PC-3 (cell line): ENCODE data around the gene ARID5A. TPM values are rescaled to one million over a fixed set of nuclear protein-coding genes. Genes with fewer than 3 reads are reported as not detected.

ENCODE experiments used
- ATAC-seq: fragments of 200-7000 bp; cut with Tn5 transposase; 2 replicates; pipeline ENCODE4 v1.9.1; 2020; ENCODE audit warnings: mild to moderate bottlenecking, moderate library complexity
- BruUV-seq: library from RNA; stranded (reverse); fragments of 400-500 nt; replicated peaks from 2 replicates; lab custom pipeline; 2021; lab: Mats Ljungman, UMichigan
- CTCF ChIA-PET: fragments of 300-600 bp; sonication (Branson Sonifier 250); formaldehyde crosslinking; loops from one replicate; lab custom pipeline; 2022; ENCODE audit warnings: antibody characterized with exemption; lab: Charles Lee
- POLR2A ChIA-PET: fragments of 300-600 bp; sonication (Branson Sonifier 250); formaldehyde crosslinking; loops from one replicate; lab custom pipeline; 2022; ENCODE audit warnings: antibody characterized with exemption; ENCODE audit not compliant: unreplicated experiment; lab: Charles Lee
- DNase-seq: peaks from one replicate; pipeline ENCODE4 v3.0.0-alpha.2; 2015
- H2AFZ ChIP-seq: fragments of 300-600 bp; sonication (generic); 2 replicates; pipeline ENCODE4 v1.6.0; 2016; ENCODE audit warnings: antibody characterized with exemption, low read length
- H3F3A ChIP-seq: fragments of 300-600 bp; sonication (generic); one replicate; pipeline ENCODE4 v1.6.0; 2017; ENCODE audit warnings: antibody characterized with exemption, low read length, control low read depth, mild to moderate bottlenecking; ENCODE audit not compliant: unreplicated experiment
- H3K27ac ChIP-seq: fragments of 300-600 bp; sonication (generic); 2 replicates; pipeline ENCODE4 v1.5.1; 2016; ENCODE audit warnings: mild to moderate bottlenecking, low read length
- H3K27me3 ChIP-seq: fragments of 300-600 bp; sonication (generic); 2 replicates; pipeline ENCODE4 v1.6.1; 2016; ENCODE audit warnings: low read length, mixed read lengths
- H3K36me3 ChIP-seq: fragments of 300-600 bp; sonication (generic); 2 replicates; pipeline ENCODE4 v1.6.1; 2016; ENCODE audit warnings: low read depth, mixed run types, low read length, mixed read lengths
- H3K4me1 ChIP-seq: fragments of 300-600 bp; sonication (generic); 2 replicates; pipeline ENCODE4 v1.5.1; 2016; ENCODE audit warnings: low read length; ENCODE audit not compliant: insufficient read depth
- H3K4me2 ChIP-seq: fragments of 300-600 bp; sonication (generic); 2 replicates; pipeline ENCODE4 v1.6.0; 2016; ENCODE audit warnings: low read length
- H3K4me3 ChIP-seq: fragments of 300-600 bp; sonication (generic); 2 replicates; pipeline ENCODE4 v1.5.1; 2016; ENCODE audit warnings: mild to moderate bottlenecking, low read length, mixed read lengths
- H3K79me2 ChIP-seq: fragments of 300-600 bp; sonication (generic); 2 replicates; pipeline ENCODE4 v1.6.1; 2017; ENCODE audit warnings: low read length, mixed read lengths
- H3K9ac ChIP-seq: fragments of 300-600 bp; sonication (generic); 2 replicates; pipeline ENCODE4 v1.6.0; 2016; ENCODE audit warnings: mild to moderate bottlenecking, low read length
- H3K9me2 ChIP-seq: fragments of 300-600 bp; sonication (generic); replicated peaks from 2 replicates; pipeline ENCODE4 v1.6.1; 2016; ENCODE audit warnings: mixed run types, low read length, mixed read lengths
- H3K9me3 ChIP-seq: fragments of 300-600 bp; sonication (generic); 2 replicates; pipeline ENCODE4 v1.6.1; 2016; ENCODE audit warnings: low read length, mixed read lengths
- H4K20me1 ChIP-seq: fragments of 300-600 bp; sonication (generic); 2 replicates; pipeline ENCODE4 v1.6.1; 2016; ENCODE audit warnings: low read length, mixed read lengths
- CTCF ChIP-seq: fragments of 300-600 bp; sonication (generic); conservative IDR thresholded peaks from 2 replicates; pipeline ENCODE4 v1.5.1; 2017; ENCODE audit warnings: antibody characterized with exemption, low read depth, mild to moderate bottlenecking, low read length
- EZH2 ChIP-seq: fragments of 300-600 bp; sonication (generic); IDR thresholded peaks from one replicate; pipeline ENCODE4 v1.6.1; 2017; ENCODE audit warnings: antibody characterized with exemption, mild to moderate bottlenecking, low read length; ENCODE audit not compliant: unreplicated experiment
- EZH2phosphoT487 ChIP-seq: fragments of 300-600 bp; sonication (generic); IDR thresholded peaks from 2 replicates; pipeline ENCODE4 v1.6.1; 2018; ENCODE audit warnings: mild to moderate bottlenecking, antibody characterized with exemption, low read length, borderline replicate concordance
- intact Hi-C: fragments of 100-400 bp; cut with micrococcal nuclease; formaldehyde crosslinking; loops from 2 replicates; pipeline ENCODE4 v1.9.0; 2023
- total RNA-seq: library from RNA; depleted of rRNA; stranded (reverse); fragments of >200 nt; gene quantifications from 2 replicates; pipeline ENCODE4 v1.2.3, GENCODE V29; 2014

Gene ARID5A
- total RNA-seq, 1 experiment from 2014 or later = 8.2 TPM

DNA sequence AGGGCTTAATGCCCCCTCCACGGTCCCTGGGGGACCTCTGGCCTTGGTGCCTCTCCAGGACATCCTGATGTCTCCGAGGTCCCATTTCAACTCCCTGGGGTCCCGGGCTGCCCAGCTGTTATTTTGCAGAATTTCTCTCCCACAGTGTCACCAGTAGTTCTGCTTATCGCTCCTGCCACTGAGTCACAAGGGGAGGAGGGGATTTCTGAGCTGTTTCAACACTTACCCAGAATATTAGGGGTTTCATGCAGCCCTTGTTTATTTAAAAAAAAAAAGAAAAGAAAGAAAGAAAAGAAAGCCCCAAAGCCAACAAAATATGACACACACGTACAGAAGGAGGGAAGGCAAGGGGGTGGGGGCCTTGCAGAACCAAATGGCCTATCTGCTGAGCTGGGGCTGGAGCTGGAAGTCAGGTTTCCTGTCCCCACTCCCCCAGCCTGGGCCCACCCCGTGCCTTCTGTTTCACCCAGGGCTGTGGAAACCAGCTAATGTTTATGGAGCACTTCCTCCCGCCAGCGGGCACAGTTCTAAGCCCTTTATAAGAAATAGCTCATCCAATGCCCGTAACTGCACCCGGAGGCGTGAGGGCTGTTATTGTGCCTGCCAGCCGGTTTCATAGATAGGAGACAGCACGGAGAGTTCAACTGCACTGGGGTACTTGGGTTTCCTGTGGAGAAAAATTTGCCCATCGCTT lies 8.4 kb upstream of the ARID5A start:
- H3F3A ChIP-seq = no peaks in the 10 kb centered on the region
- DNase-seq (no peak), ATAC-seq (no peak)
- ChIA-PET POLR2A (no interaction called here), CTCF (no interaction called here)
- H4K20me1 ChIP-seq = no peaks in the 10 kb centered on the region
- no peak overlapping the region for H2AFZ ChIP-seq
- H3K4me3 ChIP-seq = no peak overlapping the region
- no peak overlapping the region for H3K4me2 ChIP-seq
- no TSS peak for BruUV-seq
- TF ChIP-seq CTCF (no peak), EZH2 (no peak), EZH2phosphoT487 (no peak)
- no peaks in the 10 kb centered on the region for H3K27me3 ChIP-seq
- H3K9ac ChIP-seq = no peak overlapping the region
- H3K27ac ChIP-seq = no peak overlapping the region
- no peaks in the 10 kb centered on the region for H3K9me3 ChIP-seq
- no peaks in the 10 kb centered on the region for H3K36me3 ChIP-seq
- H3K79me2 ChIP-seq = no peaks in the 10 kb centered on the region
- H3K4me1 ChIP-seq = peaks cover 12% of the 10 kb centered on the region
- no peaks in the 10 kb centered on the region for H3K9me2 ChIP-seq
- intact Hi-C loops = no loop called here

DNA sequence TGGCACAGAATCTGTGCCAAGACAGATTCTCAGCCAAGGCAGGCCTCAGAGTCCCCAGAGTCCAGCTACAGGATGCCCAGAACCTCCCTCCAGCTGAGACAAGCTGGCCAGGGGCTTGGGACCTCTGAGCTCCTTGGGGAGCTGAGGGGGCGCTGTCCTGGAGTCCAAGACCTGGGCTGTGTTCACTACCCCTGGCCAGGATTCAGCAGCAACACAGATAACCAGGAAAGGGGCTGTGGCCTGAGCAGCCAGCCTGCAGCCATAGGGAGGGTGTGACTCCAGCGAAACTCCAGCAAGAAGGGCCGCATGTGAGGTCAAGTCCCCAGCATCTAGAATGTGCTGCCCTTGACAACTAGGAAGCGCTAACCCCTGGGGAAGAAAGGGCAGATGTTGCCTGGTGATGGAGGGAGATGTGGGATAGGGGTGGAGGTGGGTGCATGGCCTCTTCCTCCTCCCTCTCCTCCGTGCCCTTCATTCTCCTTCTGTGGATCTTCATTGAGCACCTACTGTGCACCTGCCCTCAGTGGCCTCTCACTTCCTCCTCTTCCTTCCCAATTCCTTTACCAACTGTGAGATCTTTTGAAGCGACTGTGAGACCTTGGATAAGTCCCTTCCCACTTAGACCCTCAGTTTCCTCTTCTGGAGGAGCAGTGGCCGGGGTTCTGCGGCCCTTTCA lies 7.7 kb upstream of the ARID5A start:
- Histone ChIP-seq H3K4me3 (no peak overlapping the region), H3K9me2 (no peaks in the 10 kb centered on the region), H3K4me1 (peaks cover 19% of the 10 kb centered on the region), H3K79me2 (no peaks in the 10 kb centered on the region), H3K27me3 (no peaks in the 10 kb centered on the region), H3K9me3 (no peaks in the 10 kb centered on the region), H4K20me1 (no peaks in the 10 kb centered on the region), H3K36me3 (no peaks in the 10 kb centered on the region), H3K27ac (no peak overlapping the region), H3K9ac (no peak overlapping the region), H3F3A (no peaks in the 10 kb centered on the region), H2AFZ (no peak overlapping the region), H3K4me2 (no peak overlapping the region)
- DNase-seq = no peak
- intact Hi-C loops = no loop called here
- no TSS peak for BruUV-seq
- ChIA-PET POLR2A (no interaction called here), CTCF (no interaction called here)
- ATAC-seq = no peak
- no peak for TF ChIP-seq EZH2phosphoT487
- no peak for TF ChIP-seq CTCF
- no peak for TF ChIP-seq EZH2
